ENCODE data around the gene BIVM.
A peak's percentile ranks its signal among the peaks of the same experiment; 100 is the strongest.
"Not testable (repeated sequence)": the region's sequence is repeated elsewhere in the genome, so short reads cannot be mapped to it uniquely, and the experiment has no call there.

The BIVM gene

GRCh38 chr13:102774591-102775520 is 24.1 kb upstream of the BIVM start:
- no peak for TF ChIP-seq CTCF (IDR thresholded peaks at IDR 0.05; ENCODE audit: extremely low read depth, missing control alignments)
- DNase-seq (ENCODE audit: low spot score), result no peak

- no peak for TF ChIP-seq CTCF (IDR thresholded peaks at IDR 0.05; ENCODE audit: extremely low read depth, missing control alignments)
- no peak for DNase-seq (ENCODE audit: low spot score)
Observed at GRCh38 chr13:102776271-102776670, 22.6 kb upstream of the BIVM start.

GRCh38 chr13:102777736-102778135 is 21.2 kb upstream of the BIVM start:
- no peak for DNase-seq (ENCODE audit: low spot score)
- no peak for TF ChIP-seq CTCF (IDR thresholded peaks at IDR 0.05; ENCODE audit: extremely low read depth, missing control alignments)

DNA sequence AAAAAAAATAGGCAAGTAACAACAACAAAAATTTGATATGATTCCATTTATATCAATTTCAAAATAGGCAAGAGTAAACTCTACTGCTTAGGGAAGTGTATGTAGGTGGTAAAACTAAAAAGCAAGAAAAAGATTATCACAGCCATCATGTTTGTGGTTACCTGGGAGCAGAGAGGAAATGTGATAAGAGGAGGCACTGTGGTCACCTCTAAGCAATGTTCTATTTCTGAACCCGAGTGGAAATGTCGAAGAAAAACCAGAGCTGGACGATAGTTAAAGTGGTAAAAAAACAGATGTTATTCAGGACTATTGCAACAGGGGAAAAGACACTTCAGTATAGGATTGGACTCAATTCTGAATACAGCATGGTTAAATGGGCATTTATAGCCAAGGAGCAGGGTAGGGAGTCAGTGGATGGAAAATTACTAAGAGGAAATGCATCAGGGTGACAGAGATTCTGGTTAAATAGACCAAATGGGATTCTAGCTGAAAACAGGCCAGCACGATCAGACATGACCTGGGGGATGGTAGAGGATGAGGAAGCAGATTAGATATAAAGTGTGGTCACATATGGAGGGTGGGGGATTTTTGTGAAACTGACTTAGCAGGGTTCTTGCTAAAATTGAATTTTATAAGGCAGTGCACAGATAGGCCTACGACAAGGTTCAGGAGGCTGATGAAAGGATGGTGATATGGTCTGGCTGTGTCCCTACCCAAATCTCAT is 19.3 kb upstream of the BIVM start:
- TF ChIP-seq CTCF (IDR thresholded peaks at IDR 0.05; ENCODE audit: extremely low read depth, missing control alignments), result no peak
- peak; percentile 7 for DNase-seq (ENCODE audit: low spot score)

DNA sequence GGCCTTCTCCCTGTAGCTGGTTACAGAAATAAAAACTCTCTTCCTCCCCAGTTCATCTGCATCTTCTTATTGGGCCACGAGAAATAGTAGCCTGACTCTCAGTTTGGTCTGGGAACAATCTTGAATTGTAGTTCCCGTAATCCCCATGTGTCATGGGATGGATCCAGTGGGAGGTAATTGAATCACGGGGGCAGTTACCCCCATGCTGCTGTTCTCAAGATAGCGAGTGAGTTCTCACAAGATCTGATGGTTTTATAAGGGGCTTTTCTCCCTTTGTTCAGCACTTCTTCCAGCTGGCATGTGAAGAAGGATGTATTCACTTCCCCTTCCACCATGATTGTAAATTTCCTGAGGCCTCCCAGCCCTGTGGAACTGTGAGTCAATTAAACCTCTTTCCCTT is 18.3 kb upstream of the BIVM start:
- DNase-seq (ENCODE audit: low spot score), result not testable (repeated sequence)

- no peak for DNase-seq (ENCODE audit: low spot score)
- TF ChIP-seq CTCF (IDR thresholded peaks at IDR 0.05; ENCODE audit: extremely low read depth, missing control alignments), result no peak
Observed at GRCh38 chr13:102781591-102781990, 17.3 kb upstream of the BIVM start.

DNA sequence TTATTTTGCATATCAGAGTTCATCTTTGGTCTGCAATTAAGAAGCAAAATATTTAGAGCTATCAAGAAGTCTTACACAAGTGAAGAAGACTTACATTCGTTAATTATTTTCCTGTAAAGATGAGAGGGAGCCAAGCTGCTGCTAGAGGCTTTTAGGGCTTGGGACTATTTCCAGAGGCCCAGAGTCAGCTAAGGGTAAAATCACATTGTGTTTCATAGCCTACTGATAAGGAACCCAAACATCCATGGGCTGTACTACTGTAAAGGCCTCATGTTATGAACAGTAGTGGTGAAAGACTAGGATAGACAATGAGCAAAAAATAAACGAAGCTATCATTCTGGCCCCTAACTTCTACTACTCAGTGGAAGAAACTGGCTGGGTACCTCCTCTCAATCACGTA is 14.4 kb upstream of the BIVM start:
- TF ChIP-seq CTCF (IDR thresholded peaks at IDR 0.05; ENCODE audit: extremely low read depth, missing control alignments), result no peak
- no peak for DNase-seq (ENCODE audit: low spot score)
